Nephron (organoid): Measurements from ENCODE around the gene FAM83D.

ENCODE experiments used
- H3K27ac Mint-ChIP-seq, 3 experiments: 2 replicates each; pipeline ENCODE4 v1.8.0; 2020; ENCODE audit warnings: mixed read lengths in 3 of 3, mild to moderate bottlenecking in 2 of 3, moderate library complexity in 1 of 3
- H3K27me3 Mint-ChIP-seq: 2 replicates; pipeline ENCODE4 v1.8.0; 2021; ENCODE audit warnings: low read depth, mild to moderate bottlenecking, moderate library complexity, mixed read lengths
- H3K36me3 Mint-ChIP-seq: 2 replicates; pipeline ENCODE4 v1.8.0; 2020; ENCODE audit warnings: low read depth, mixed read lengths
- H3K4me1 Mint-ChIP-seq: 2 replicates; pipeline ENCODE4 v1.8.0; 2020; ENCODE audit warnings: mixed read lengths
- H3K4me3 Mint-ChIP-seq, 3 experiments: 2 replicates each; pipeline ENCODE4 v1.8.0; 2020; ENCODE audit warnings: mild to moderate bottlenecking in 3 of 3, mixed read lengths in 3 of 3, moderate library complexity in 2 of 3
- H3K9me3 Mint-ChIP-seq: 2 replicates; pipeline ENCODE4 v1.8.0; 2020; ENCODE audit warnings: mixed read lengths
- CTCF ChIP-seq, 3 experiments: fragments of 200-600 bp; sonication (generic); IDR thresholded peaks; one replicate each; pipeline ENCODE4 v1.5.0; 2021; ENCODE audit warnings: antibody characterized with exemption in 3 of 3; ENCODE audit not compliant: unreplicated experiment in 3 of 3

The FAM83D gene

GRCh38 chr20:38997622-38998021, 71.4 kb downstream of the FAM83D start:
- H3K9me3 Mint-ChIP-seq: no peaks in the 10 kb centered on the region
- H3K36me3 Mint-ChIP-seq: peaks cover 61% of the 10 kb centered on the region
- H3K27ac Mint-ChIP-seq: peak overlapping the region in 1 of 3 experiments; percentile 16
- no peaks in the 10 kb centered on the region for H3K4me1 Mint-ChIP-seq
- no peak overlapping the region for H3K4me3 Mint-ChIP-seq
- TF ChIP-seq CTCF (IDR thresholded peaks at IDR 0.05; ENCODE audit: unreplicated experiment in 3 of 3): no peak
- H3K27me3 Mint-ChIP-seq: no peaks in the 10 kb centered on the region

GRCh38 chr20:38999217-38999616, 73.0 kb downstream of the FAM83D start:
- no peak overlapping the region for H3K27ac Mint-ChIP-seq
- H3K36me3 Mint-ChIP-seq: peaks cover 73% of the 10 kb centered on the region
- H3K27me3 Mint-ChIP-seq: no peaks in the 10 kb centered on the region

GRCh38 chr20:38999965-39000910, 74.0 kb downstream of the FAM83D start:
- H3K4me1 Mint-ChIP-seq: no peaks in the 10 kb centered on the region
- H3K9me3 Mint-ChIP-seq: no peaks in the 10 kb centered on the region
- no peak for TF ChIP-seq CTCF (IDR thresholded peaks at IDR 0.05; ENCODE audit: unreplicated experiment in 3 of 3)
- H3K27me3 Mint-ChIP-seq: no peaks in the 10 kb centered on the region
- no peak overlapping the region for H3K27ac Mint-ChIP-seq
- H3K36me3 Mint-ChIP-seq: peaks cover 70% of the 10 kb centered on the region
- no peak overlapping the region for H3K4me3 Mint-ChIP-seq

More at GRCh38 chr20:38999217-38999616, 73.0 kb downstream of the FAM83D start:
- no peaks in the 10 kb centered on the region for H3K4me1 Mint-ChIP-seq
- no peak overlapping the region for H3K4me3 Mint-ChIP-seq
- no peaks in the 10 kb centered on the region for H3K9me3 Mint-ChIP-seq
- no peak for TF ChIP-seq CTCF (IDR thresholded peaks at IDR 0.05; ENCODE audit: unreplicated experiment in 3 of 3)
